SH-SY5Y (cell line): ENCODE measurements around the gene CCDC73.

Source experiments
- GATA2 ChIP-seq: IDR thresholded peaks from 2 replicates; pipeline ENCODE4 v1.6.1; 2011; ENCODE audit warnings: mild to moderate bottlenecking, low read depth, low read length
- GATA3 ChIP-seq: IDR thresholded peaks from 2 replicates; pipeline ENCODE4 v1.6.1; 2011; ENCODE audit warnings: low read depth, mild to moderate bottlenecking, low read length, moderate library complexity

DNA sequence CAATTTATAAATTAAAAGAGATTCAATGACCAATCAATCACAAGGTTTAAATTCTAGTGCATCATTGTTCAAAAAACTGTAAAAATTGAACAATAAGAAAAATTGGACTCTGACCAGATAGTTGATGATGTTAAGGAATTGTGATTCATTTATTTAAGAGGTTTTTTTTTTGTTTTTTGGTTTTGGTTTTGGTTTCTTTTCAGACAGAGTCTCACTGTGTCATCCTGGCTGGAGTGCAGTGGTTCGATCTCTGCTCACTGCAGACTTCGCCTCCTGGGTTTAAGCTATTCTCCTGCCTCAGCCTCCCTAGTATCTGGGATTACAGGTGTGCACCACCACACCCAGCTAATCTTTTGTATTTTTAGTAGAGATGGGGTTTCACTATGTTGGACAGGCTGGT is 227.9 kb downstream of the CCDC73 start:
- TF ChIP-seq GATA3 (no peak), GATA2 (no peak)
